Heart right ventricle (tissue), 16 donors: ENCODE measurements around the gene NFYA. TPM values are rescaled to one million over a fixed set of nuclear protein-coding genes. Genes with fewer than 3 reads are reported as not detected.

Experiments
- ATAC-seq, 8 donors: fragments of 200-7000 bp; cut with Tn5 transposase; one replicate each; pipeline ENCODE4 v1.9.1; 2020; ENCODE audit warnings: mild to moderate bottlenecking in 8 of 8, moderate library complexity in 8 of 8, moderate number of reproducible peaks in 1 of 8
- DNase-seq, 2 donors: peaks; one replicate each; pipeline ENCODE4 v3.0.0-alpha.2; 2020
- H3K27ac ChIP-seq, 10 donors: fragments of 200-600 bp; sonication (generic) in 2 of 10; one replicate each; pipeline versions ENCODE4 v1.5.0 to v1.8.0; 2020 to 2022; ENCODE audit warnings: mild to moderate bottlenecking in 3 of 10
- H3K27me3 ChIP-seq, 7 donors: fragments of 200-600 bp; one replicate each; pipeline ENCODE4 v1.8.0; 2021 to 2022; ENCODE audit warnings: mild to moderate bottlenecking in 2 of 7
- H3K36me3 ChIP-seq, 9 donors: fragments of 200-600 bp; sonication (generic) in 1 of 9; one replicate each; pipeline versions ENCODE4 v1.5.0 to v1.8.0; 2020 to 2022; ENCODE audit warnings: mild to moderate bottlenecking in 2 of 9
- H3K4me1 ChIP-seq, 9 donors: fragments of 200-600 bp; sonication (generic) in 1 of 9; one replicate each; pipeline versions ENCODE4 v1.5.0 to v1.8.0; 2020 to 2022; ENCODE audit warnings: mild to moderate bottlenecking in 4 of 9
- H3K4me3 ChIP-seq, 10 donors: fragments of 200-600 bp; sonication (generic) in 2 of 10; one replicate each; pipeline versions ENCODE4 v1.5.0 to v1.8.0; 2020 to 2022; ENCODE audit warnings: mild to moderate bottlenecking in 7 of 10, moderate library complexity in 2 of 10
- H3K9me3 ChIP-seq, 11 donors: fragments of 200-600 bp in 10 of 11; sonication (generic) in 2 of 11; one replicate each; pipeline versions ENCODE4 v1.5.0 to v1.8.0; 2013 to 2022; ENCODE audit warnings: mild to moderate bottlenecking in 2 of 11, control low read depth in 1 of 11, moderate library complexity in 1 of 11
- WGBS, 2 donors: extraction: QIAGEN DNeasy Blood & Tissue Kit; methylation state at CpG; one replicate each; pipeline ENCODE4 v1.1.7; 2013; ENCODE audit warnings: inconsistent platforms in 1 of 2; 5-methylcytosine and 5-hydroxymethylcytosine counted together
- intact Hi-C, 10 donors: fragments of 100-400 bp; cut with DNase I; formaldehyde crosslinking; loops; one replicate each; pipeline versions ENCODE4 v1.11.1 to v1.14.2; 2022
- polyA plus RNA-seq, 2 donors: library from polyadenylated mRNA; stranded (reverse); fragments of 200-250 nt; gene quantifications; one replicate each; pipeline ENCODE4 v1.2.3, GENCODE V29; 2013
- total RNA-seq, 10 donors: library from RNA; stranded (reverse); fragmentation: NEBNext Ultra II Directional in 3 of 10; extraction: Animal tissue kit (Norgen Biotek cat#: 25700) in 3 of 10; gene quantifications; one replicate each; pipeline versions ENCODE4 v1.2.1 to v1.2.4, GENCODE V29; 2021 to 2023
- TF ChIP-seq, protein P1 (sequence below), 9 donors: fragments of 200-600 bp; sonication (generic) in 2 of 9; IDR thresholded peaks; one replicate each; pipeline versions ENCODE4 v1.5.0 to v1.8.0; 2021 to 2022; ENCODE audit warnings: antibody characterized with exemption in 9 of 9, mild to moderate bottlenecking in 5 of 9, moderate library complexity in 1 of 9
- donor health status: Arrhythmogenic right ventricular cardiomyopathy.
- donor health status: ischemic (EF 13 %, LVEDD 7.1; RV severe dilation, severe dysfunction).
- donor health status: healthy with polysubstance abuse.
- donor health status: DM: no; HTN: yes; CAD: no.
- donor health status: DM: no; HTN: no; CAD: no.
- donor health status: ischemic (EF 25% LVEDD 6.9; RV normal size, moderate dysfunction).
- donor health status: ischemic (EF 25% LVEDD 5.7; RV mildly dilated, moderate dysfunction).
- donor health status: healthy.
- donor health status: DM: yes; HTN: yes; CAD: no.
- donor health status: Ischemic cardiomyopathy.
- donor health status: ischemic (EF 35%, LVEDD 5.7; RV mildly dilated, moderate dysfunction).
- donor health status: nonischemic (EF 11% LVEDD 7.7; RV severe dilation, severe dysfunction).
- donor health status: DM: yes; HTN: yes; CAD: no.
- donor health status: PGD.
- donor health status: ischemic (EF 29% LVEDD 5.4; RV normal size, mild dysfunction).
- donor health status: nonischemic (EF 23%, LVEDD 6.1; RV moderate dilation, normal function).

The NFYA gene
- total and polyA plus RNA-seq, 12 donors, result 4.2 to 12.0 (median 10.3) TPM

DNA sequence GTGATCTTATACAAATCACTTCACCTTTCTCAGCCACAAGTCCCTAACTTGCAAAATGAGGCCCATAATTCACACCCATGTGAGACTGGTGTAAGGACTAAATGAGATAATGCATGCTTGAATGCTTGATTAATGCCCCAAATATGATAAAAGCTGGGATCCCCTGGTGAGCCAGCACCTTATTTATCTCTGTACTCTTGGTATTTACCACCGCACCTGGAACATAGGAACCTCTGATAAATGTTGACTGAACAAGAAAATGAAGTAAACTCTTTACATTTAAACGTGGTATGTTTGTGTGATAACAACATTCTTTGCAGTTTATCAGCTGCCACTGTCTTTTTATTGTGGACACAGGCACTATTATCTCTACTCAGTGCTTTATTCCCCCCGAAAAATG lies 22.2 kb upstream of the NFYA start:
- Histone ChIP-seq H3K4me3 (no peak overlapping the region), H3K27me3 (no peaks in the 10 kb centered on the region), H3K4me1 (peaks cover 0 to 49% (median 24%) of the 10 kb centered on the region in 9 donors), H3K9me3 (no peaks in the 10 kb centered on the region), H3K27ac (peak overlapping the region in 1 of 10 donors; percentile 63), H3K36me3 (no peaks in the 10 kb centered on the region)
- TF ChIP-seq, protein P1, sequence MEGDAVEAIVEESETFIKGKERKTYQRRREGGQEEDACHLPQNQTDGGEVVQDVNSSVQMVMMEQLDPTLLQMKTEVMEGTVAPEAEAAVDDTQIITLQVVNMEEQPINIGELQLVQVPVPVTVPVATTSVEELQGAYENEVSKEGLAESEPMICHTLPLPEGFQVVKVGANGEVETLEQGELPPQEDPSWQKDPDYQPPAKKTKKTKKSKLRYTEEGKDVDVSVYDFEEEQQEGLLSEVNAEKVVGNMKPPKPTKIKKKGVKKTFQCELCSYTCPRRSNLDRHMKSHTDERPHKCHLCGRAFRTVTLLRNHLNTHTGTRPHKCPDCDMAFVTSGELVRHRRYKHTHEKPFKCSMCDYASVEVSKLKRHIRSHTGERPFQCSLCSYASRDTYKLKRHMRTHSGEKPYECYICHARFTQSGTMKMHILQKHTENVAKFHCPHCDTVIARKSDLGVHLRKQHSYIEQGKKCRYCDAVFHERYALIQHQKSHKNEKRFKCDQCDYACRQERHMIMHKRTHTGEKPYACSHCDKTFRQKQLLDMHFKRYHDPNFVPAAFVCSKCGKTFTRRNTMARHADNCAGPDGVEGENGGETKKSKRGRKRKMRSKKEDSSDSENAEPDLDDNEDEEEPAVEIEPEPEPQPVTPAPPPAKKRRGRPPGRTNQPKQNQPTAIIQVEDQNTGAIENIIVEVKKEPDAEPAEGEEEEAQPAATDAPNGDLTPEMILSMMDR (IDR thresholded peaks at IDR 0.05), result no peak
- DNase-seq (no peak), ATAC-seq (no peak)
- intact Hi-C loops, result no loop called here
- WGBS, 2 donors, result 40 to 59% methylated on average over 3 of the region's 3 CpGs

GRCh38 chr6:41051873-41052272 lies 20.9 kb upstream of the NFYA start:
- Histone ChIP-seq H3K36me3 (no peaks in the 10 kb centered on the region), H3K27me3 (no peaks in the 10 kb centered on the region), H3K27ac (peak overlapping the region in 9 of 10 donors; percentile 8 to 94 (median 84)), H3K4me3 (no peak overlapping the region), H3K9me3 (no peaks in the 10 kb centered on the region), H3K4me1 (peaks cover 0 to 61% (median 27%) of the 10 kb centered on the region in 9 donors)
- WGBS, 2 donors, result 53 to 54% methylated on average over 5 of the region's 5 CpGs
- ATAC-seq (no peak), DNase-seq (no peak)
- intact Hi-C loops, result no loop called here
- TF ChIP-seq, protein P1 (IDR thresholded peaks at IDR 0.05), result no peak

- H3K4me3 ChIP-seq, result peak within 1 kb of the TSS; percentile 34 to 55 (median 46)
- WGBS, 2 donors, result 22 to 51% methylated on average over 5 of the region's 5 CpGs
- no peaks in the 10 kb centered on the region for H3K9me3 ChIP-seq
- DNase-seq, result peak; percentile 78 to 86
- peaks cover 0 to 70% (median 32%) of the 10 kb centered on the region in 9 donors for H3K4me1 ChIP-seq
- intact Hi-C loops, result no loop called here
- H3K27ac ChIP-seq, result peak within 1 kb of the TSS; percentile 77 to 94 (median 88)
- TF ChIP-seq, protein P1 (IDR thresholded peaks at IDR 0.05), result no peak
- peaks cover 0 to 5% (median 0%) of the 10 kb centered on the region in 9 donors for H3K36me3 ChIP-seq
- ATAC-seq, result peak; percentile 74 to 92 (median 89)
- no peaks in the 10 kb centered on the region for H3K27me3 ChIP-seq
These were observed 19.7 kb upstream of the NFYA start, which contains the start of gene APOBEC2 for GRCh38 chr6:41053041-41053440. APOBEC2 (plus strand) TSS chr6:41053202; CDS start chr6:41053348, 146 bp downstream.

DNA sequence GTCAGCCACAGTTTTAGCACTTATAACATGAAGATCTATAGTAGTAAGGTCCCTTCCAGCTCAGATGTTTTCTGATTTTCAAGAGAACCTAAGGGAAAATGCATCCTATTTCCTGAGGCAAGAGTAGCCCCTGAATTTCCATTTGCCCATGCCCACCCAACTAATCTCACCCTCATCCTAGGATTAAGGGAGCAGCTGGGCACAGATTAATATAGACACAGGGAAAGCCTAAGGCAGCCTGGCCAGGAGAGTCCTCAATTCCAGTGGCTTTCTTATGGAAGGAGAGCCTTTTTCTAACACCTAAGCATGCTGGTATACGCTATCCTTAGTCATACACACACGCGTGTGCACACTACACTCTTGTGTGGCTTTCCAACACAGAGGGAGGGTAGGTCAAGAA lies 18.3 kb upstream of the NFYA start:
- ATAC-seq (no peak), DNase-seq (no peak)
- Histone ChIP-seq H3K4me3 (peak overlapping the region; percentile 34 to 55 (median 46)), H3K9me3 (no peaks in the 10 kb centered on the region), H3K36me3 (peaks cover 0 to 6% (median 0%) of the 10 kb centered on the region in 9 donors), H3K4me1 (peaks cover 5 to 68% (median 37%) of the 10 kb centered on the region in 9 donors), H3K27me3 (no peaks in the 10 kb centered on the region), H3K27ac (peak overlapping the region; percentile 77 to 94 (median 88))
- WGBS, 2 donors, result 48 to 76% methylated on average over 3 of the region's 3 CpGs
- intact Hi-C loops, result no loop called here
- TF ChIP-seq, protein P1 (IDR thresholded peaks at IDR 0.05), result no peak
